Measurements from ENCODE around the gene NIF3L1. TPM values are rescaled to one million over a fixed set of nuclear protein-coding genes. Genes with fewer than 3 reads are reported as not detected.

Gene NIF3L1
- total and polyA plus RNA-seq, 2 experiments from 2014 or later: 14.0 to 23.7 TPM

- Histone ChIP-seq H3K36me3 (replicated peaks; ENCODE audit: insufficient read depth, low read depth) (no peaks in the 10 kb centered on the region), H3K4me1 (ENCODE audit: insufficient read depth) (no peaks in the 10 kb centered on the region), H2AFZ (no peak overlapping the region), H3K79me2 (no peaks in the 10 kb centered on the region), H3K9me3 (ENCODE audit: low read depth) (no peaks in the 10 kb centered on the region), H3K27ac (no peak overlapping the region), H3K4me3 (no peak overlapping the region), H3K9me2 (replicated peaks; ENCODE audit: insufficient read depth) (no peaks in the 10 kb centered on the region), H3K4me2 (no peak overlapping the region), H4K20me1 (ENCODE audit: insufficient read depth, poor library complexity, severe bottlenecking) (no peaks in the 10 kb centered on the region), H3K27me3 (no peaks in the 10 kb centered on the region)
- 93% methylated on average over 5 of the region's 5 CpGs for WGBS (ENCODE audit: low lambda C conversion rate, missing lambda C conversion rate)
- TF ChIP-seq EZH2 (IDR thresholded peaks at IDR 0.05; ENCODE audit: borderline replicate concordance) (no peak), CTCF (IDR thresholded peaks at IDR 0.05; ENCODE audit: poor library complexity) (no peak), EZH2phosphoT487 (IDR thresholded peaks at IDR 0.05; ENCODE audit: low read depth, severe bottlenecking, unreplicated experiment) (no peak)
- DNase-seq (ENCODE audit: low spot score): no peak
Measured at GRCh38 chr2:200845194-200845593, 44.0 kb upstream of the NIF3L1 start.

GRCh38 chr2:200845669-200846325 lies 43.4 kb upstream of the NIF3L1 start:
- no peak for DNase-seq (ENCODE audit: low spot score)
- 94% methylated on average over 10 of the region's 10 CpGs for WGBS (ENCODE audit: low lambda C conversion rate, missing lambda C conversion rate)
- TF ChIP-seq EZH2phosphoT487 (IDR thresholded peaks at IDR 0.05; ENCODE audit: low read depth, severe bottlenecking, unreplicated experiment) (no peak), EZH2 (IDR thresholded peaks at IDR 0.05; ENCODE audit: borderline replicate concordance) (no peak), CTCF (IDR thresholded peaks at IDR 0.05; ENCODE audit: poor library complexity) (no peak)
- H4K20me1 ChIP-seq (ENCODE audit: insufficient read depth, poor library complexity, severe bottlenecking): no peaks in the 10 kb centered on the region
- no peaks in the 10 kb centered on the region for H3K36me3 ChIP-seq (replicated peaks; ENCODE audit: insufficient read depth, low read depth)
- H3K27ac ChIP-seq: no peak overlapping the region
- no peaks in the 10 kb centered on the region for H3K79me2 ChIP-seq
- H2AFZ ChIP-seq: no peak overlapping the region
- no peaks in the 10 kb centered on the region for H3K27me3 ChIP-seq
- H3K9me2 ChIP-seq (replicated peaks; ENCODE audit: insufficient read depth): no peaks in the 10 kb centered on the region
- no peak overlapping the region for H3K4me3 ChIP-seq
- H3K9me3 ChIP-seq (ENCODE audit: low read depth): no peaks in the 10 kb centered on the region
- H3K4me2 ChIP-seq: no peak overlapping the region
- H3K4me1 ChIP-seq (ENCODE audit: insufficient read depth): no peaks in the 10 kb centered on the region

- TF ChIP-seq EZH2 (IDR thresholded peaks at IDR 0.05; ENCODE audit: borderline replicate concordance): no peak
- TF ChIP-seq EZH2phosphoT487 (IDR thresholded peaks at IDR 0.05; ENCODE audit: low read depth, severe bottlenecking, unreplicated experiment): no peak
- TF ChIP-seq CTCF (IDR thresholded peaks at IDR 0.05; ENCODE audit: poor library complexity): no peak
- no peak for DNase-seq (ENCODE audit: low spot score)
- H3K4me2 ChIP-seq: no peak overlapping the region
- no peak overlapping the region for H3K27ac ChIP-seq
- H3K27me3 ChIP-seq: no peaks in the 10 kb centered on the region
- no peaks in the 10 kb centered on the region for H3K4me1 ChIP-seq (ENCODE audit: insufficient read depth)
- no peaks in the 10 kb centered on the region for H3K9me3 ChIP-seq (ENCODE audit: low read depth)
- no peak overlapping the region for H3K4me3 ChIP-seq
- no peaks in the 10 kb centered on the region for H3K79me2 ChIP-seq
- H3K9me2 ChIP-seq (replicated peaks; ENCODE audit: insufficient read depth): no peaks in the 10 kb centered on the region
- H3K36me3 ChIP-seq (replicated peaks; ENCODE audit: insufficient read depth, low read depth): no peaks in the 10 kb centered on the region
- H4K20me1 ChIP-seq (ENCODE audit: insufficient read depth, poor library complexity, severe bottlenecking): peaks cover 10% of the 10 kb centered on the region
- no peak overlapping the region for H2AFZ ChIP-seq
Measured at GRCh38 chr2:200847269-200847668, 41.9 kb upstream of the NIF3L1 start.
